Fibroblast of pulmonary artery (primary cell): ENCODE data around the gene NOCT.
A peak's percentile ranks its signal among the peaks of the same experiment; 100 is the strongest.
"Not testable (repeated sequence)": the region's sequence is repeated elsewhere in the genome, so short reads cannot be mapped to it uniquely, and the experiment has no call there.

Experiments
- DNase-seq: peaks from one replicate; pipeline ENCODE4 v3.0.0-alpha.2; 2010; ENCODE audit warnings: low read depth
- H3K4me3 ChIP-seq: replicated peaks from 2 replicates; pipeline ENCODE4 v1.5.1; 2011; ENCODE audit warnings: low read depth, mild to moderate bottlenecking, control low read depth, low read length, moderate library complexity
- CTCF ChIP-seq: IDR thresholded peaks from 2 replicates; pipeline ENCODE4 v1.5.1; 2011; ENCODE audit warnings: mild to moderate bottlenecking, control low read depth, low read length, inconsistent platforms; ENCODE audit errors: missing control alignments

The NOCT gene

GRCh38 chr4:139044291-139044690 lies 28.7 kb downstream of the NOCT start:
- H3K4me3 ChIP-seq: no peak overlapping the region
- DNase-seq: peak; percentile 19
- TF ChIP-seq CTCF: no peak

- H3K4me3 ChIP-seq: no peak overlapping the region
- TF ChIP-seq CTCF: no peak
- DNase-seq: no peak
Measured at GRCh38 chr4:139048026-139048425, 32.4 kb downstream of the NOCT start.

GRCh38 chr4:139050446-139050845 lies 34.9 kb downstream of the NOCT start:
- H3K4me3 ChIP-seq: no peak overlapping the region
- peak; percentile 42 for DNase-seq
- TF ChIP-seq CTCF: no peak

- no peak for DNase-seq
- TF ChIP-seq CTCF: no peak
Measured at GRCh38 chr4:139053909-139054308, 38.3 kb downstream of the NOCT start.

GRCh38 chr4:139054791-139055505 lies 39.4 kb downstream of the NOCT start:
- H3K4me3 ChIP-seq: no peak overlapping the region
- DNase-seq: peak; percentile 36
- TF ChIP-seq CTCF: no peak

More at GRCh38 chr4:139053909-139054308, 38.3 kb downstream of the NOCT start:
- no peak overlapping the region for H3K4me3 ChIP-seq

GRCh38 chr4:139059026-139059425 lies 43.4 kb downstream of the NOCT start:
- H3K4me3 ChIP-seq, DNase-seq: not testable (repeated sequence)

GRCh38 chr4:139060591-139060990 lies 45.0 kb downstream of the NOCT start:
- no peak overlapping the region for H3K4me3 ChIP-seq
- no peak for DNase-seq
- TF ChIP-seq CTCF: no peak
